Fibroblast of skin of right biceps (primary cell): ENCODE results near the gene OR2AP1.
"Not testable (repeated sequence)": the region's sequence is repeated elsewhere in the genome, so short reads cannot be mapped to it uniquely, and the experiment has no call there.

Experiments used
- DNase-seq: peaks from one replicate; pipeline ENCODE4 v3.0.0-alpha.2; 2013

OR2AP1 gene

GRCh38 chr12:55572168-55572567 lies at the start of gene OR2AP1:
TSS of gene OR2AP1 (plus strand) at chr12:55572468. CDS start at chr12:55574415, 1,947 bp downstream.
- no peak for DNase-seq

- DNase-seq: not testable (repeated sequence)
Observed at GRCh38 chr12:55548235-55548634, 24.0 kb upstream of the OR2AP1 start.

DNA sequence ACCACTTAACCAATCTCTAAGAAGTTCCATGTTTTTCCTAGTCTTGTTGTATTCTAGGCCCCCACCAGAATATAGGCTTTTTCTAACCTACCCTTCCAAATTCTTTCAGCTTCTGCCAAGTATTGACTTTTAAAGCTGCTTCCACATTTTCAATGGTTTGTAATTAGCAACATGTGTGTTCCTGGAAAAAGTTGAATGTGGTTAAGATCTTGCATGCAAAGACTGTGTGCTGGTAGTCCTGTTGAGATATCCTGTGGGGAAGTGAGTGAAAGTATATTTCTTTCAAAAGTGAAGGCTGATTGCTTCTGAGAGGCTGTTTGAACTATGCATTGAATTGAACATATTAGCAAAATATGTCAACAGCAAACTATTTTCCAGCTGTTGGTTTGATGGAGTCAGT lies 23.5 kb upstream of the OR2AP1 start:
- no peak for DNase-seq

DNA sequence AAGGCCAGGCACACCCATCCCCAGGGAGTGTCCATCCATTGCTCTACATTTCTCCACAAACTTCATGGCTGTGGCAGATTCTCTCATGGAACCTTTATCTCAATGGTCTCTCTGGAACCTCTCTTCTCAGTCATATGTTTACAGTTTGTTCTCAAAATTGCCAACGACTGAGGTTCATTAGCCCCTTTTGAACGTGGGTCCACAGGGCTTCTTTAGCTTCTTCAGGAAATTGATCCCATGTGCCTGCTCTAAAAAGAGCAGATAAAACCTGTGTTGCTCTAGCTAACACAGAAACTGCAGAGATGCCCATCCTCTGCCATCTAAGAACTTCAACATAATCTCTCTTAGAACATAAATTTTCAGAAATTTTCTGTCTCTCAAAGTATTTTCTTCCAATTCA lies 23.0 kb upstream of the OR2AP1 start, which contains the start of gene OR6C4:
Gene OR6C4 (plus strand): TSS at position 301 of the 400 bp plus-strand sequence. CDS start 1,625 bp downstream, outside the sequence.
- DNase-seq: no peak

DNA sequence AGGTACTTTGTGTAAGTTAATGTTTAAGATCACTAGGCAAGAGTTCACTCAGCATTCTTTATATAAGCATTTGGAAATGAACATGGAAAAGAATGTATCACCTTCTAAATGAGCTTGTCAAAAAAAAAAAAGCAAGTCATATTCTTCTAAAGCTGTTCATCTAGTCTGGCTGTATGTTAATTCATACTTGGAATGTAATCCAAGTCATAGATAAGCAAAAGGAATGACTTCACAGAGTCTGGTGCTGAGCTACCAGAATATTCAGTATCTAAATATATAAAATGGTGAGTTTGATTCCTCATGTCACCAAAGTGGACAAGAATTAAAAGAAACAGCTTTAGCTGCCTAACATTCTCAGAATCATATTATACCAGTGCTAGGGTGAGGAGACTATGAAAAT lies 18.0 kb upstream of the OR2AP1 start:
- no peak for DNase-seq

- not testable (repeated sequence) for DNase-seq
Observed at GRCh38 chr12:55570060-55570459, 2.2 kb upstream of the OR2AP1 start.

DNA sequence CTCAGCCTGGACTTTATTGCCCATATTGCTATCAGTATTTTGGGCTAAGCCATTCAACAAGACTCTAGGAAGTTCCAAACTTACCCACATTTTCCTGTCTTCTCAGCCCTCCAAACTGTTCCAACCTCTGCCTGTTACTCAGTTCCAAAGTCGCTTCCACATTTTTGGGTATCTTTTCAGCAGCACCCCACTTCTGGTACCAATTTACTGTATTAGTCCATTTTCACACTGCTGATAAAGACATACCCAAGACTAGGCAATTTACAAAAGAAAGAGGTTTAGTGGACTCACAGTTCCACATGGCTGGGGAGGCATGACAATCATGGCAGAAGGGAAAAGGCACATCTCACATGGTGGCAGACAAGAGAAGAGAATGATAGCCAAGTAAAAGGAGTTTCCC lies 1.6 kb upstream of the OR2AP1 start:
- not testable (repeated sequence) for DNase-seq

GRCh38 chr12:55582066-55582465 lies 9.8 kb downstream of the OR2AP1 start:
- no peak for DNase-seq

DNA sequence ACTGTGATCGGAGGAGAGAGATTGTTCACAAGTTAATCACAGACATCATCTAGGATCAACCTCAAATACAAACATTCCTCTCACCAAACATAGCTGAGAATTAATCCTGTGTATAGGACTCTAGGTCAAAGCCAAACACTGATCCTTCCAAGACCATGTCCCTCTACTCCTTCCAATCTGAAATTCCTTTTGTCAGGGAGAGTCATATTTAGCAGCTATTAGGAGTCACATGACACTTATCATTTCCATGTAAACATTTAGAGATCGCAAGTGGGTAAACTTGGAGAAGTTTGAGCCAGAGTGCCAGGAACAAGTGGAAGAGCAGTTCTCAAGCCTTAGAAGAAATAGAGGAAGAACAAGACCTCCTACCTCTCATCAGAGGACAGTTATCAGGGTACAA lies 13.5 kb downstream of the OR2AP1 start:
- no peak for DNase-seq

DNA sequence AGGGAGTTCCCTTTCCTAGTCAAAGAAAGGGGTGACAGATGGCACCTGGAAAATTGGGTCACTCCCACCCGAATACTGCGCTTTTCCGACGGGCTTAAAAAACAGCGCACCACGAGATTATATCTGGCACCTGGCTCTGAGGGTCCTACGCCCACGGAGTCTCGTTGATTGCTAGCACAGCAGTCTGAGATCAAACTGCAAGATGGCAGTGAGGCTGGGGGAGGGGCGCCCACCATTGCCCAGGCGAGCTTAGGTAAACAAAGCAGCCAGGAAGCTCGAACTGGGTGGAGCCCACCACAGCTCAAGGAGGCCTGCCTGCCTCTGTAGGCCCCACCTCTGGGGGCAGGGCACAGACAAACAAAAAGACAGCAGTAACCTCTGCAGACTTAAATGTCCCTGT lies 17.9 kb downstream of the OR2AP1 start:
- DNase-seq: not testable (repeated sequence)

- no peak for DNase-seq
Observed at GRCh38 chr12:55607821-55608594, 35.7 kb downstream of the OR2AP1 start.

DNA sequence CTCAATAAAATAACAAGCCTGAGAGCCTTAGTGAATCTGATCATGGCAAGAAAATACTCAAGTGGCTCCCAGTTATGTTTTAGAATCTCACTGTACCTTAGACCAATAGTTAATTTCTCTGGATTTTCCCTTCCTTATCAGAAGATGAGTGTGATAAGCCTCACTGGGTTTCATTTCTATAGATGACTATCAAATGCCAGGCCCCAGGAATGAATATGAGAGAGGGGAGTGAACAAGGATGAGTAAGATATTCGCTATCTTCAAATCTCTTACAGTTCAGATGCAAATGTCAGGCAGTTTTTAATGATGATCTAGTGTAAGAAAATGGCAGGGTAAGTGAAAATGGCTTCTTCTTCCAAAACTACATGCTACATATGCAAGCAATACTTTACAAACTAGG lies 38.3 kb downstream of the OR2AP1 start:
- no peak for DNase-seq

- DNase-seq: no peak
Observed at GRCh38 chr12:55612646-55613045, 40.4 kb downstream of the OR2AP1 start.

GRCh38 chr12:55614764-55615163 lies 42.5 kb downstream of the OR2AP1 start:
- DNase-seq: no peak

- DNase-seq: peak; percentile 92
Observed at GRCh38 chr12:55619354-55620138, 47.3 kb downstream of the OR2AP1 start.

- DNase-seq: no peak
Observed at GRCh38 chr12:55624056-55624455, 51.8 kb downstream of the OR2AP1 start.
